ENCODE data around the gene DBP. TPM values are rescaled to one million over a fixed set of nuclear protein-coding genes. Genes with fewer than 3 reads are reported as not detected.
A peak's percentile ranks its signal among the peaks of the same experiment; 100 is the strongest.
"Not testable (repeated sequence)": the region's sequence is repeated elsewhere in the genome, so short reads cannot be mapped to it uniquely, and the experiment has no call there.

Gene DBP
- total RNA-seq, 2 experiments from 2014 or later, result 34.0 to 34.8 TPM

GRCh38 chr19:48659768-48660167 lies 22.6 kb upstream of the DBP start:
- H3K27me3 Mint-ChIP-seq, result peaks cover 5% of the 10 kb centered on the region
- peaks cover 6% of the 10 kb centered on the region for H3K4me1 Mint-ChIP-seq
- H3K4me3 Mint-ChIP-seq, result no peak overlapping the region
- peak overlapping the region; percentile 30 for H3K27ac Mint-ChIP-seq
- POLR2A ChIA-PET, result no interaction called here
- no peaks in the 10 kb centered on the region for H3K9me3 Mint-ChIP-seq
- no peak for DNase-seq
- no peaks in the 10 kb centered on the region for H3K36me3 Mint-ChIP-seq
- ATAC-seq (ENCODE audit: low read depth), result no peak

GRCh38 chr19:48658483-48658882 lies 21.3 kb upstream of the DBP start:
- no peak overlapping the region for H3K4me3 Mint-ChIP-seq
- ATAC-seq (ENCODE audit: low read depth), result no peak

GRCh38 chr19:48657828-48658227 lies 20.6 kb upstream of the DBP start:
- H3K27me3 Mint-ChIP-seq; H3K4me1 Mint-ChIP-seq; H3K9me3 Mint-ChIP-seq; ATAC-seq (ENCODE audit: low read depth); H3K27ac Mint-ChIP-seq; DNase-seq; POLR2A ChIA-PET; H3K36me3 Mint-ChIP-seq; H3K4me3 Mint-ChIP-seq: not testable (repeated sequence)

More at GRCh38 chr19:48658483-48658882, 21.3 kb upstream of the DBP start:
- DNase-seq, result no peak
- H3K4me1 Mint-ChIP-seq, result peaks cover 6% of the 10 kb centered on the region
- no peaks in the 10 kb centered on the region for H3K9me3 Mint-ChIP-seq
- POLR2A ChIA-PET, result no interaction called here
- peaks cover 5% of the 10 kb centered on the region for H3K27me3 Mint-ChIP-seq
- H3K36me3 Mint-ChIP-seq, result no peaks in the 10 kb centered on the region
- H3K27ac Mint-ChIP-seq, result no peak overlapping the region

GRCh38 chr19:48656840-48657474 lies 19.8 kb upstream of the DBP start:
- ATAC-seq (ENCODE audit: low read depth), result no peak
- POLR2A ChIA-PET, result no interaction called here
- H3K27ac Mint-ChIP-seq, result no peak overlapping the region
- no peak overlapping the region for H3K4me3 Mint-ChIP-seq
- no peak for DNase-seq
- peaks cover 5% of the 10 kb centered on the region for H3K27me3 Mint-ChIP-seq
- H3K9me3 Mint-ChIP-seq, result no peaks in the 10 kb centered on the region
- peaks cover 8% of the 10 kb centered on the region for H3K4me1 Mint-ChIP-seq
- no peaks in the 10 kb centered on the region for H3K36me3 Mint-ChIP-seq

- ATAC-seq (ENCODE audit: low read depth) (no peak), DNase-seq (no peak)
- POLR2A ChIA-PET, result interaction anchor here (0.6 to 1.1 kb wide), 2 partner anchors 146 to 188 kb away, joined by 3 to 4 read pairs; no protein-coding TSS in a partner anchor
- Mint-ChIP-seq H3K4me3 (no peak overlapping the region), H3K27me3 (peaks cover 5% of the 10 kb centered on the region), H3K9me3 (no peaks in the 10 kb centered on the region), H3K4me1 (peaks cover 4% of the 10 kb centered on the region), H3K36me3 (no peaks in the 10 kb centered on the region), H3K27ac (no peak overlapping the region)
Observed at GRCh38 chr19:48654299-48655059, 17.3 kb upstream of the DBP start.

GRCh38 chr19:48651683-48652048 lies 14.5 kb upstream of the DBP start:
- H3K9me3 Mint-ChIP-seq, result no peaks in the 10 kb centered on the region
- no peak overlapping the region for H3K4me3 Mint-ChIP-seq
- ATAC-seq (ENCODE audit: low read depth) (no peak), DNase-seq (no peak)
- H3K27ac Mint-ChIP-seq, result no peak overlapping the region
- POLR2A ChIA-PET, result no interaction called here
- H3K4me1 Mint-ChIP-seq, result peaks cover 16% of the 10 kb centered on the region
- no peaks in the 10 kb centered on the region for H3K36me3 Mint-ChIP-seq
- no peaks in the 10 kb centered on the region for H3K27me3 Mint-ChIP-seq

GRCh38 chr19:48650974-48651682 lies 13.9 kb upstream of the DBP start:
- no peak overlapping the region for H3K4me3 Mint-ChIP-seq
- no peaks in the 10 kb centered on the region for H3K27me3 Mint-ChIP-seq
- DNase-seq (no peak), ATAC-seq (ENCODE audit: low read depth) (no peak)
- no peaks in the 10 kb centered on the region for H3K36me3 Mint-ChIP-seq
- POLR2A ChIA-PET, result no interaction called here
- H3K4me1 Mint-ChIP-seq, result peaks cover 19% of the 10 kb centered on the region
- no peaks in the 10 kb centered on the region for H3K9me3 Mint-ChIP-seq
- H3K27ac Mint-ChIP-seq, result peak overlapping the region; percentile 19

GRCh38 chr19:48648134-48648533 lies 11.0 kb upstream of the DBP start:
- Mint-ChIP-seq H3K9me3 (no peaks in the 10 kb centered on the region), H3K36me3 (no peaks in the 10 kb centered on the region), H3K4me3 (peak overlapping the region; percentile 44), H3K27me3 (no peaks in the 10 kb centered on the region), H3K27ac (peak overlapping the region; percentile 68), H3K4me1 (peaks cover 34% of the 10 kb centered on the region)
- ATAC-seq (ENCODE audit: low read depth) (no peak), DNase-seq (no peak)
- POLR2A ChIA-PET, result interaction anchor here (1.8 kb wide), 1 partner anchor 29 kb away, joined by 7 read pairs; the partner anchor contains the start of genes RPL18 and SPHK2

GRCh38 chr19:48646722-48647216 lies 9.6 kb upstream of the DBP start:
- ATAC-seq (ENCODE audit: low read depth) (no peak), DNase-seq (no peak)
- Mint-ChIP-seq H3K4me3 (peak overlapping the region; percentile 93), H3K27ac (peak overlapping the region; percentile 17), H3K27me3 (no peaks in the 10 kb centered on the region), H3K4me1 (peaks cover 37% of the 10 kb centered on the region), H3K9me3 (no peaks in the 10 kb centered on the region), H3K36me3 (no peaks in the 10 kb centered on the region)
- POLR2A ChIA-PET, result interaction anchor here (0.6 to 2.2 kb wide), 8 partner anchors 10 to 196 kb away, joined by 3 to 16 read pairs (median 10); partner anchors contain the start of genes DBP, RPL18 and SPHK2

- H3K4me3 Mint-ChIP-seq, result peak within 1 kb of the TSS; percentile 93
- peaks cover 37% of the 10 kb centered on the region for H3K4me1 Mint-ChIP-seq
- peak within 1 kb of the TSS; percentile 84 for H3K27ac Mint-ChIP-seq
- H3K27me3 Mint-ChIP-seq, result no peaks in the 10 kb centered on the region
- H3K9me3 Mint-ChIP-seq, result no peaks in the 10 kb centered on the region
- H3K36me3 Mint-ChIP-seq, result no peaks in the 10 kb centered on the region
- DNase-seq, result peak; percentile 94
- POLR2A ChIA-PET, result interaction anchor here (0.6 to 2.2 kb wide), 12 partner anchors 9 to 347 kb away, joined by 3 to 16 read pairs (median 4); partner anchors contain the start of genes DBP, GYS1, RPL18 and RUVBL2
- ATAC-seq (ENCODE audit: low read depth), result peak; percentile 80
Observed at GRCh38 chr19:48646001-48646721, 9.0 kb upstream of the DBP start, which contains the start of gene CA11. Gene CA11, minus strand, starts transcription at chr19:48646187. Its CDS starts 555 bp downstream, at chr19:48645632.

GRCh38 chr19:48645620-48646000 lies 8.4 kb upstream of the DBP start:
- peak overlapping the region; percentile 84 for H3K27ac Mint-ChIP-seq
- no peaks in the 10 kb centered on the region for H3K9me3 Mint-ChIP-seq
- peak overlapping the region; percentile 93 for H3K4me3 Mint-ChIP-seq
- POLR2A ChIA-PET, result interaction anchor here (0.6 to 2.2 kb wide), 13 partner anchors 9 to 348 kb away, joined by 3 to 16 read pairs (median 4); partner anchors contain the start of genes DBP, GYS1, RPL18 and RUVBL2
- no peaks in the 10 kb centered on the region for H3K27me3 Mint-ChIP-seq
- peaks cover 37% of the 10 kb centered on the region for H3K4me1 Mint-ChIP-seq
- DNase-seq (no peak), ATAC-seq (ENCODE audit: low read depth) (no peak)
- no peaks in the 10 kb centered on the region for H3K36me3 Mint-ChIP-seq

- Mint-ChIP-seq H3K9me3 (no peaks in the 10 kb centered on the region), H3K36me3 (no peaks in the 10 kb centered on the region), H3K27me3 (no peaks in the 10 kb centered on the region), H3K27ac (peak overlapping the region; percentile 84), H3K4me3 (peak overlapping the region; percentile 93), H3K4me1 (peaks cover 37% of the 10 kb centered on the region)
- POLR2A ChIA-PET, result interaction anchor here (0.6 to 2.2 kb wide), 13 partner anchors 8 to 348 kb away, joined by 3 to 16 read pairs (median 4); partner anchors contain the start of genes DBP, GYS1, RPL18 and RUVBL2
- ATAC-seq (ENCODE audit: low read depth), result peak; percentile 65
- DNase-seq, result peak; percentile 67
Observed at GRCh38 chr19:48644839-48645619, 7.8 kb upstream of the DBP start.

All from activated naive CD8-positive, alpha-beta T cell treated with anti-CD3 and anti-CD28 coated beads, Interleukin-2, amount 10 ng/mL, durations not matched to agents 7 days and 5 days (primary cell).